ENCODE results near the gene ARHGAP6.

- no peak for TF ChIP-seq CTCF (IDR thresholded peaks at IDR 0.05; ENCODE audit: insufficient read depth, low read length)
- no peak for TF ChIP-seq GABPA (IDR thresholded peaks at IDR 0.05; ENCODE audit: low read depth)
- no peak for TF ChIP-seq POLR2AphosphoS5 (IDR thresholded peaks at IDR 0.05; ENCODE audit: low read depth)
- TF ChIP-seq REST (IDR thresholded peaks at IDR 0.05; ENCODE audit: insufficient replicate concordance, low read depth) = no peak
Measured at GRCh38 chrX:11628399-11628798, 37.3 kb downstream of the ARHGAP6 start.

Measured in HL-60 (cell line).